ENCODE measurements around the gene TNXB. TPM values are rescaled to one million over a fixed set of nuclear protein-coding genes. Genes with fewer than 3 reads are reported as not detected.
"Not testable (repeated sequence)": the region's sequence is repeated elsewhere in the genome, so short reads cannot be mapped to it uniquely, and the experiment has no call there.

The TNXB gene
- total RNA-seq, 2 donors from 2014 or later, result 138 to 210 TPM

- DNase-seq (ENCODE audit: low spot score), result no peak
- H3K36me3 ChIP-seq, result peaks cover 28% of the 10 kb centered on the region
- no peaks in the 10 kb centered on the region for H3K27me3 ChIP-seq
These were observed 44.4 kb downstream of the TNXB start for GRCh38 chr6:32064706-32065105.

DNA sequence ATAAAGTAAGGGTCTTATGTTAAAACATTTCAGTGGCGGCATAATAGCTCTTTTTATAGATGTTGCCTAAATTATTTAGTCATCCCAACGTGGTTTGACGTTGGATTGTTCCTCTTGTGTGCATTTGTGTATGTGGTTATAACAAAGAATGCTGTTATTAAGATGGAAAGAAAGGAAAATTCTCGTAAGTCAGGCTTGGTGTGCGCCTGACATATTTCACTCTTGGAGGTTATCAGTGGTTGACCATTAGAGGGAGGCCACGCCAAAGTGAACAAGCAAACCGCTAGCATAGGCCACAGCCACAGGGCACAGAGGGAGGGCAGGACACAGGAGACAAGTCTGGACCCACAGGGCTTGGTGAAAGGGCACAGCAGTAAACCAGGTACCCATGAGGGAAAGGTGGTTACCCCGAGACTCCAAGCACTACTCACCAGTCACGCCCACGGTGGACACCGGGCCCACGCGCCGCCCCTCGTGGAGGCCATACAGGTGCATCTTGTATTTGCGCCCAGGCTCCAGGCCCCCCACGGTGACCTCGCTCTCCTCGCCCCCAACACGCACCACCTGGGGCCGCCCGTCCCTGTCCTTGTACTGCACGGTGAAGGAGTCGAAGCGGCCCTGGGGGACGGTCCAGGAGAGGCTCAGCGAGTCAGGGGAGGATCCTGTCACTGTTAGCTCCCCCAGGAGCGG, 48.0 kb downstream of the TNXB start:
- no peak overlapping the region for H3K27ac ChIP-seq
- peaks cover 0 to 6% of the 10 kb centered on the region in 2 donors for H3K4me1 ChIP-seq
- no peaks in the 10 kb centered on the region for H3K9me3 ChIP-seq
- H3K27me3 ChIP-seq, result no peaks in the 10 kb centered on the region
- no peak overlapping the region for H3K4me3 ChIP-seq
- no peak for DNase-seq (ENCODE audit: low spot score)
- TF ChIP-seq, protein P1, sequence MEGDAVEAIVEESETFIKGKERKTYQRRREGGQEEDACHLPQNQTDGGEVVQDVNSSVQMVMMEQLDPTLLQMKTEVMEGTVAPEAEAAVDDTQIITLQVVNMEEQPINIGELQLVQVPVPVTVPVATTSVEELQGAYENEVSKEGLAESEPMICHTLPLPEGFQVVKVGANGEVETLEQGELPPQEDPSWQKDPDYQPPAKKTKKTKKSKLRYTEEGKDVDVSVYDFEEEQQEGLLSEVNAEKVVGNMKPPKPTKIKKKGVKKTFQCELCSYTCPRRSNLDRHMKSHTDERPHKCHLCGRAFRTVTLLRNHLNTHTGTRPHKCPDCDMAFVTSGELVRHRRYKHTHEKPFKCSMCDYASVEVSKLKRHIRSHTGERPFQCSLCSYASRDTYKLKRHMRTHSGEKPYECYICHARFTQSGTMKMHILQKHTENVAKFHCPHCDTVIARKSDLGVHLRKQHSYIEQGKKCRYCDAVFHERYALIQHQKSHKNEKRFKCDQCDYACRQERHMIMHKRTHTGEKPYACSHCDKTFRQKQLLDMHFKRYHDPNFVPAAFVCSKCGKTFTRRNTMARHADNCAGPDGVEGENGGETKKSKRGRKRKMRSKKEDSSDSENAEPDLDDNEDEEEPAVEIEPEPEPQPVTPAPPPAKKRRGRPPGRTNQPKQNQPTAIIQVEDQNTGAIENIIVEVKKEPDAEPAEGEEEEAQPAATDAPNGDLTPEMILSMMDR (IDR thresholded peaks at IDR 0.05), result no peak
- H3K36me3 ChIP-seq, result peaks cover 38% of the 10 kb centered on the region

More at GRCh38 chr6:32064706-32065105, 44.4 kb downstream of the TNXB start:
- TF ChIP-seq, protein P1 (IDR thresholded peaks at IDR 0.05), result no peak
- no peak overlapping the region for H3K27ac ChIP-seq
- H3K4me3 ChIP-seq, result no peak overlapping the region
- no peaks in the 10 kb centered on the region for H3K9me3 ChIP-seq
- no peaks in the 10 kb centered on the region for H3K4me1 ChIP-seq

DNA sequence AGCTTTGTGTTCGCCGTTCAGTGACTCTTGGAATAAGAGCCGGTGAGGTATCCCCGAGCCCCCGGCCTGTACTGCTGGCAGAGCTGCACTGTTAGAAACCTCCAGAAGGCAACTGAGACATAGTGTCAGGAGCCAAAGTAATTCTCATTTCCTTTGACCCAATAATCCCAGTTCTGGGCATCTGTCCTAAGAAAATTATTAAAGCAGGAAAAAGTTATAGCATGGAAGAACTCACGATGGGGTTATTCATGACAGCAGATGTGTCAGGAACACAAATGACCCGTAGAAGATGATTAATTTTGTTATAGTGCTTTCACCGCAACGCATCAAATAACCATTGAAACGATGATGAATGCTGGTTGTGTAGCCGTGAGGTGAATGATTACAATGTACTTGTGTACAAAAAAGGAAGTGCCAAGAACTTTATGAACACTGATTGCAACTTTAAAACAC, 50.6 kb downstream of the TNXB start:
- H3K27ac ChIP-seq, result peak overlapping the region; percentile 35 to 51
- peaks cover 43% of the 10 kb centered on the region for H3K36me3 ChIP-seq
- no peaks in the 10 kb centered on the region for H3K9me3 ChIP-seq
- H3K4me1 ChIP-seq, result peaks cover 0 to 6% of the 10 kb centered on the region in 2 donors
- no peak for DNase-seq (ENCODE audit: low spot score)
- TF ChIP-seq, protein P1 (IDR thresholded peaks at IDR 0.05), result no peak
- no peaks in the 10 kb centered on the region for H3K27me3 ChIP-seq
- H3K4me3 ChIP-seq, result no peak overlapping the region

DNA sequence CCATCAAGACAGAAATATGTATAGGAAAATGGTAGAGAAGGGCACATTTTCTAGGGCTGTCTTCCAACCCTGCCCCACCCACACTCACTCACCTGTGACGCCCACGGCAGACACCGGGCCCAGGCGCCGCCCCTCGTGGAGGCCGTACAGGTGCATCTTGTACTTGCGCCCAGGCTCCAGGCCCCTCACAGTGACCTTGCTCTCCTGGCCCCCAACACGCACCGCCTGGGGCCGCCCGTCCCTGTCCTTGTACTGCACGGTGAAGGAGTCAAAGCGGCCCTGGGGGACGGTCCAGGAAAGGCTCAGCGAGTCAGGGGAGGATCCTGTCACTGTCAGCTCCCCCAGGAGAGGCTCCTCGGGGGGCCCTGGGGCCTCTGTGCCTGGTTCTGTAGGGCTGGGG, 51.2 kb downstream of the TNXB start:
- H3K4me1 ChIP-seq, result peaks cover 0 to 6% of the 10 kb centered on the region in 2 donors
- H3K9me3 ChIP-seq, result no peaks in the 10 kb centered on the region
- H3K36me3 ChIP-seq, result peaks cover 43% of the 10 kb centered on the region
- H3K4me3 ChIP-seq, result no peak overlapping the region
- peak overlapping the region; percentile 35 to 51 for H3K27ac ChIP-seq
- DNase-seq (ENCODE audit: low spot score), result no peak
- H3K27me3 ChIP-seq, result no peaks in the 10 kb centered on the region
- TF ChIP-seq, protein P1 (IDR thresholded peaks at IDR 0.05), result no peak

GRCh38 chr6:32056254-32056653, 52.9 kb downstream of the TNXB start:
- no peaks in the 10 kb centered on the region for H3K9me3 ChIP-seq
- DNase-seq (ENCODE audit: low spot score), result no peak
- H3K36me3 ChIP-seq, result peaks cover 30% of the 10 kb centered on the region
- peaks cover 0 to 6% of the 10 kb centered on the region in 2 donors for H3K4me1 ChIP-seq
- TF ChIP-seq, protein P1 (IDR thresholded peaks at IDR 0.05), result no peak
- H3K27ac ChIP-seq, result no peak overlapping the region
- no peak overlapping the region for H3K4me3 ChIP-seq
- H3K27me3 ChIP-seq, result no peaks in the 10 kb centered on the region

- H3K36me3 ChIP-seq, result peaks cover 30% of the 10 kb centered on the region
- not testable (repeated sequence) for H3K4me3 ChIP-seq; H3K27me3 ChIP-seq; DNase-seq (ENCODE audit: low spot score); H3K27ac ChIP-seq; H3K4me1 ChIP-seq; H3K9me3 ChIP-seq
These were observed 53.4 kb downstream of the TNXB start for GRCh38 chr6:32055756-32056155.

DNA sequence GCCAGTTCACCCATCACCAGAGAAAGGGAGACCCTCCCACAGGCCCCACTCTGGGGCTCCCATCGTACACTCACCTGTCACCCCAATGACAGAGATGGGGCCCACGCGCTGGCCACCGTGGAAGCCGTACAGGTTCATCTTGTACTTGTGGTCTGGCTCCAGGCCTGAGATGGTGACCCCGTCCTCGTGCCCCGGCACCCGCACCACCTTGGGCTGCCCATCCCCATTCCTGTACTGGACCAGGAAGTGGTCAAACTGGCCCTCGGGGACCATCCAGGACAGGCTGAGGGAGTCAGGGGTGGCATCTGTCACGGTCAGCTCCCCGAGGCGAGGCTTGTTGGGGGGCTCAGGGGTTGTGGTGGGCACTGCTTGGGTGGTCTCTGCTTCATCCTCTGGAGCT, 55.8 kb downstream of the TNXB start:
- not testable (repeated sequence) for H3K4me3 ChIP-seq; H3K9me3 ChIP-seq; H3K27ac ChIP-seq; DNase-seq (ENCODE audit: low spot score); H3K27me3 ChIP-seq; H3K4me1 ChIP-seq
- peaks cover 22% of the 10 kb centered on the region for H3K36me3 ChIP-seq

- not testable (repeated sequence) for H3K9me3 ChIP-seq; H3K4me1 ChIP-seq; H3K4me3 ChIP-seq; H3K27me3 ChIP-seq; H3K27ac ChIP-seq; DNase-seq (ENCODE audit: low spot score)
- H3K36me3 ChIP-seq, result peaks cover 16% of the 10 kb centered on the region
These were observed 56.5 kb downstream of the TNXB start for GRCh38 chr6:32052626-32053025.
